Cardiac fibroblast (primary cell): ENCODE measurements around the gene TMEM158.

Experiments
- DNase-seq, 2 donors: peaks; one replicate each; pipeline versions ENCODE4 v3.0.0 to v3.0.0-alpha.2; 2010; ENCODE audit warnings: low read depth in 2 of 2
- H3K4me3 ChIP-seq, 2 donors: replicated peaks in 1 of 2; 1 replicate in 1 of 2; 2 replicates in 1 of 2; pipeline ENCODE4 v1.5.1; 2011; ENCODE audit warnings: low read depth in 2 of 2, low read length in 2 of 2, mild to moderate bottlenecking in 2 of 2, moderate library complexity in 1 of 2
- CTCF ChIP-seq: IDR thresholded peaks from one replicate; pipeline ENCODE4 v1.5.1; 2011; ENCODE audit warnings: low read depth, mild to moderate bottlenecking, low read length, inconsistent platforms

The TMEM158 gene

GRCh38 chr3:45234250-45234649 is 8.2 kb upstream of the TMEM158 start:
- no peak for DNase-seq
- no peak overlapping the region for H3K4me3 ChIP-seq
- no peak for TF ChIP-seq CTCF

DNA sequence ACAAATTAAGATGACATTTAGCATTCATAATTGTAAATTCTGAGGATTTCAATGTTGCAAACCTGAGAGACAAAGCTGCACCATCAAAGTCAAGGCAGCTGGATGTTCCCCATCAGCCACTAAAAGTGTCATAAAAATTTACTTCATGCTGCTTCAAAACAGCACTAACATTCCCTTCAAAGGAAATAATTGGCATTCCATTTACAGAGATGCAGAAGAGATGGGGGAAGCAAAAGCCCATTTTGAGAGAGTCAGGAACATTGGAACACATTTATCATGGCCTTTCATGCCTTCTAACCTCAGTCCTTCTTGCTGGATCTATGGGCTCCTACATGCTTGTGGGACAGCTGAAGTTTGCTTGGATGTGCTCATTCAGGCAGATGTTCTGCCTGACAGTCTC is 6.4 kb upstream of the TMEM158 start:
- no peak overlapping the region for H3K4me3 ChIP-seq
- DNase-seq = no peak
- no peak for TF ChIP-seq CTCF

GRCh38 chr3:45227946-45228345 is 1.9 kb upstream of the TMEM158 start:
- DNase-seq = no peak
- no peak overlapping the region for H3K4me3 ChIP-seq
- no peak for TF ChIP-seq CTCF

GRCh38 chr3:45227071-45227820 is 1.2 kb upstream of the TMEM158 start:
- peak in 1 of 2 donors; percentile 32 for DNase-seq
- H3K4me3 ChIP-seq = no peak overlapping the region
- TF ChIP-seq CTCF = no peak

DNA sequence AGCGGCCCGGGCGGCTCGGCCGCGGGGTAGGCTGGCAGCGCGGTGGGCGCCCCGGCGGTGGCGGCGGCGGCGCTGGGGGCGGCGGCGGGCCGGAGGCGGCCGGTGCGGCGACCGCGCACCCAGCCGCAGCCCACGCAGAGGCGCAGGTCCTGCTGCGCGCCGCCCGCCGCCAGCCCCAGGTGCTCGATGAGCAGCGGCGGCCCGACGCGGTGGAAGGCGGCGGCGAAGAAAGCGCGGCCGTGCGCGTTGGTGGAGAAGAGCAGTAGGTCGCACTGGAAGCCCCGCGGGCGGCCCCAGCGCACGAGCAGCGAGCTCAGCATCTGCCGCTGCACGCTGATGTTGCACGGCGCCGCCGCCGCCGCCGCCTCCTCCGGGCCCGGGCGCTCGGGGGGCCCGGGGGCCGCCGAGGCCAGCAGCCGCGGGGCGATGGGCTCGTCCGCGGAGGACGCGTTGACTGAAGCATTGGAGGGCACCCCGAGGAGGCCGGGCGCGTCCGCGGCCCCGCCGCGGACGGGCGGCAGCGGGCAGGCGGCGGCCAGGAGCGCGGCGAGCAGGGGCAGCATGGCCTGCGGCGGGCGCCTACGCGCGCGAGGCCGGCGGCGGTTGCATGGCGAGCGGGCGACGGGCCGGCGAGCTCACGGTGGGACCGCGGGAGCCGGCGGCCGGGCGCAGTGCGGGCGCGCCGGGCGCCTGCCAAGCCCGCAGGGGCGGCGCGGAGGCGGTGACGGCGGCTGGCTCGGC is 452 bp downstream of the TMEM158 start:
- DNase-seq = peak; percentile 25 to 33
- no peak for TF ChIP-seq CTCF
- H3K4me3 ChIP-seq = peak overlapping the region; percentile 63 to 68

DNA sequence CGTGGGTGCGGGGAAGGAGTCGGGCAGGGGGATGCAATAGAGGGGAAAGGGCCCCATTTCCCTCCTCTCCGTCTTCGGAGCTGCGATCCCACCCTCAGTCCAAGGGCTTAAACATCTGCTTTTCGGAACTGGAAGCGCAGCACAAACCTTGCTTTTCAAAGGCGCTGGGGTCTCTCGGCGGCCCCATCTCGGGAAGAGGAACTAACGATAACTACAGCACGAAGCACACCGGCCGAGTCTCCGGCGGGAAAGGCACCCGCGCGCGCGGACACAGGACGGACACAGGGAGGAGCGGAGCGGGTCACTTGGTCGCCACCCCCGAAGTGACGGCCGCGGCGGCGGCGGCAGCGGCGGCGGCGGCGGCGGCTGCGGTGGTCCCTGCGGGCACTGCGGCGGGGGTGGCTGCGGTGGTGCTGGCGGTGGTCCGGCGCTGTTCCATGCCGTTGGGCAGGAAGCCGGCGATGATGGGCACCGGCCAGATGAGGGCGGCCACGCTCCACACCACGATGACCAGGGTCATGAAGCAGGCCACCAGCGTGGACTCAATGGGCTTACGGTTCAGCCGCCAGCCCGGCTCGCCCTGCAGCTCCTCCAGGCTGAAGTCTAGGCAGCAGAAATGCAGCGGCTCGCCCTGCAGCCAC is 1.1 kb downstream of the TMEM158 start:
- DNase-seq = peak; percentile 80 to 82
- TF ChIP-seq CTCF = peak; percentile 59
- H3K4me3 ChIP-seq = peak overlapping the region; percentile 63 to 68
